Calu3 (cell line): ENCODE measurements around the gene SLC9A3. TPM values are rescaled to one million over a fixed set of nuclear protein-coding genes. Genes with fewer than 3 reads are reported as not detected.

Experiments
- BruUV-seq: library from RNA; stranded (reverse); fragments of 400-500 nt; replicated peaks from 2 replicates; lab custom pipeline; 2021; lab: Mats Ljungman, UMichigan
- CTCF ChIA-PET: fragments of 300-600 bp; sonication (Branson Sonifier 250); formaldehyde crosslinking; loops from one replicate; lab custom pipeline; 2022; ENCODE audit warnings: antibody characterized with exemption; lab: Charles Lee
- DNase-seq: peaks from one replicate; pipeline ENCODE4 v3.0.0; 2022
- H3K27ac Mint-ChIP-seq: one replicate; pipeline ENCODE4 v1.8.0; 2022; ENCODE audit warnings: mixed read lengths; ENCODE audit not compliant: unreplicated experiment
- H3K27me3 Mint-ChIP-seq: one replicate; pipeline ENCODE4 v1.8.0; 2022; ENCODE audit warnings: mixed read lengths; ENCODE audit not compliant: unreplicated experiment
- H3K36me3 Mint-ChIP-seq: one replicate; pipeline ENCODE4 v1.8.0; 2022; ENCODE audit warnings: mild to moderate bottlenecking, moderate library complexity, mixed read lengths; ENCODE audit not compliant: insufficient read depth, unreplicated experiment
- H3K4me1 Mint-ChIP-seq: one replicate; pipeline ENCODE4 v1.8.0; 2022; ENCODE audit warnings: mild to moderate bottlenecking, low read depth, mixed read lengths; ENCODE audit not compliant: unreplicated experiment
- H3K4me3 Mint-ChIP-seq: one replicate; pipeline ENCODE4 v1.8.0; 2022; ENCODE audit warnings: mild to moderate bottlenecking, low read depth, moderate library complexity, mixed read lengths; ENCODE audit not compliant: unreplicated experiment
- H3K9me3 Mint-ChIP-seq: one replicate; pipeline ENCODE4 v1.8.0; 2022; ENCODE audit warnings: low read depth, mixed read lengths; ENCODE audit not compliant: unreplicated experiment
- CTCF ChIP-seq: fragments of 200-600 bp; IDR thresholded peaks from one replicate; pipeline ENCODE4 v1.8.0; 2022; ENCODE audit warnings: antibody characterized with exemption; ENCODE audit not compliant: unreplicated experiment
- intact Hi-C: fragments of 100-400 bp; cut with micrococcal nuclease; formaldehyde crosslinking; loops from one replicate; pipeline ENCODE4 v1.10.0; 2022; ENCODE audit not compliant: unreplicated experiment
- total RNA-seq: library from RNA; stranded (reverse); gene quantifications from 2 replicates; pipeline ENCODE4 v1.2.3, GENCODE V29; 2022

Gene SLC9A3
- total RNA-seq, 1 experiment from 2014 or later, result 1.1 TPM

- TF ChIP-seq CTCF, result no peak
- Mint-ChIP-seq H3K27me3 (peaks cover 71% of the 10 kb centered on the region), H3K9me3 (no peaks in the 10 kb centered on the region), H3K27ac (no peak overlapping the region), H3K4me1 (peaks cover 10% of the 10 kb centered on the region), H3K36me3 (no peaks in the 10 kb centered on the region), H3K4me3 (no peak overlapping the region)
- no TSS peak for BruUV-seq
- no peak for DNase-seq
- intact Hi-C loops, result no loop called here
- CTCF ChIA-PET, result no interaction called here
Measured at GRCh38 chr5:537621-538071, 13.4 kb upstream of the SLC9A3 start.

- H3K36me3 Mint-ChIP-seq, result no peaks in the 10 kb centered on the region
- CTCF ChIA-PET, result no interaction called here
- H3K4me1 Mint-ChIP-seq, result peaks cover 10% of the 10 kb centered on the region
- no peak for TF ChIP-seq CTCF
- H3K27ac Mint-ChIP-seq, result no peak overlapping the region
- no peaks in the 10 kb centered on the region for H3K9me3 Mint-ChIP-seq
- no TSS peak for BruUV-seq
- H3K27me3 Mint-ChIP-seq, result peaks cover 71% of the 10 kb centered on the region
- DNase-seq, result no peak
- intact Hi-C loops, result no loop called here
- H3K4me3 Mint-ChIP-seq, result no peak overlapping the region
Measured at GRCh38 chr5:537098-537497, 12.8 kb upstream of the SLC9A3 start.

GRCh38 chr5:535846-536698, 11.8 kb upstream of the SLC9A3 start:
- BruUV-seq, result no TSS peak
- peak overlapping the region; percentile 53 for H3K27ac Mint-ChIP-seq
- peak; percentile 68 for DNase-seq
- H3K36me3 Mint-ChIP-seq, result no peaks in the 10 kb centered on the region
- H3K4me3 Mint-ChIP-seq, result no peak overlapping the region
- intact Hi-C loops, result no loop called here
- CTCF ChIA-PET, result no interaction called here
- H3K27me3 Mint-ChIP-seq, result peaks cover 72% of the 10 kb centered on the region
- H3K9me3 Mint-ChIP-seq, result no peaks in the 10 kb centered on the region
- peaks cover 10% of the 10 kb centered on the region for H3K4me1 Mint-ChIP-seq
- no peak for TF ChIP-seq CTCF

GRCh38 chr5:534743-535671, 10.8 kb upstream of the SLC9A3 start:
- intact Hi-C loops, result no loop called here
- Mint-ChIP-seq H3K27ac (no peak overlapping the region), H3K27me3 (peaks cover 72% of the 10 kb centered on the region), H3K36me3 (no peaks in the 10 kb centered on the region), H3K4me1 (peaks cover 10% of the 10 kb centered on the region), H3K9me3 (no peaks in the 10 kb centered on the region), H3K4me3 (no peak overlapping the region)
- TF ChIP-seq CTCF, result no peak
- CTCF ChIA-PET, result no interaction called here
- no peak for DNase-seq
- no TSS peak for BruUV-seq
